K562 (cell line): ENCODE results near the gene MRPL40. TPM values are rescaled to one million over a fixed set of nuclear protein-coding genes. Genes with fewer than 3 reads are reported as not detected.
A peak's percentile ranks its signal among the peaks of the same experiment; 100 is the strongest.

ENCODE experiments used
- DMBX1 ChIP-seq: fragments of 250-450 bp; sonication (Bioruptor Pico); IDR thresholded peaks from 2 replicates; pipeline ENCODE4 v1.8.0; 2022; ENCODE audit warnings: inconsistent platforms, mild to moderate bottlenecking, moderate library complexity, borderline replicate concordance
- JUND ChIP-seq, 2 experiments: IDR thresholded peaks; 2 replicates in 1 of 2; 3 replicates in 1 of 2; pipeline ENCODE4 v1.6.1; 2011; ENCODE audit warnings: borderline replicate concordance in 2 of 2, low read depth in 2 of 2, low read length in 2 of 2, improper control_type of control experiment in 1 of 2, missing biosample characterization in 1 of 2, missing genetic modification characterization in 1 of 2, missing genetic modification reagents in 1 of 2
- KDM5B ChIP-seq: fragments of 200-600 bp; sonication (generic); IDR thresholded peaks from 2 replicates; pipeline ENCODE4 v1.6.1; 2012; ENCODE audit warnings: low read depth, mild to moderate bottlenecking, moderate library complexity, low read length, control low read depth, inconsistent platforms; ENCODE audit not compliant: insufficient replicate concordance
- MECOM ChIP-seq: fragments of 250-450 bp; sonication (Bioruptor Pico); IDR thresholded peaks from 2 replicates; pipeline ENCODE4 v1.8.0; 2022; ENCODE audit warnings: inconsistent platforms
- RHOXF2B ChIP-seq: fragments of 250-450 bp; sonication (Bioruptor Pico); conservative IDR thresholded peaks from 2 replicates; pipeline ENCODE4 v1.5.1; 2021
- SPI1 ChIP-seq: IDR thresholded peaks from 2 replicates; pipeline ENCODE4 v1.6.1; 2011; ENCODE audit warnings: low read depth, low read length, control low read depth, borderline replicate concordance
- TSC22D4 ChIP-seq: fragments of 450-650 bp; IDR thresholded peaks from 2 replicates; pipeline ENCODE4 v1.6.1; 2016; ENCODE audit warnings: missing genetic modification characterization, missing biosample characterization, control low read depth
- ZBTB11 ChIP-seq, 3 experiments: fragments of 200-800 bp in 1 of 3; fragments of 250-450 bp in 1 of 3; fragments of 450-650 bp in 1 of 3; sonication (Bioruptor Pico) in 1 of 3; sonication (Bioruptor generic) in 1 of 3; formaldehyde crosslinking in 1 of 3; IDR thresholded peaks; 2 replicates each; pipeline versions ENCODE4 v1.6.1 to v1.8.0; 2016 to 2022; ENCODE audit warnings: mild to moderate bottlenecking in 2 of 3, missing genetic modification characterization in 2 of 3, missing compliant biosample characterization in 1 of 3, moderate library complexity in 1 of 3
- polyA plus RNA-seq, 8 experiments: library from polyadenylated mRNA; depleted of rRNA in 4 of 8; stranded (reverse) in 5 of 8; unstranded in 3 of 8; fragments of >200 nt; fragmentation: Nextera tagmentation in 2 of 8; fragmentation: Illumina TruSeq in 1 of 8; extraction: Ambion mirVana in 2 of 8; extraction: Trizol in 1 of 8; gene quantifications; 2 replicates each; pipeline versions ENCODE4 v1.2.1 to v1.2.3, GENCODE V29; 2011 to 2014; ENCODE audit warnings: inconsistent platforms in 1 of 8, missing spikeins in 1 of 8
- total RNA-seq, 7 experiments: library from RNA; depleted of rRNA in 6 of 7; stranded (reverse); fragments of >200 nt in 6 of 7; fragmentation: Illumina TruSeq in 2 of 7; extraction: Trizol in 2 of 7; gene quantifications; 2 replicates each; pipeline versions ENCODE4 v1.2.1 to v1.2.3, GENCODE V29; 2011 to 2021; ENCODE audit warnings: low replicate concordance in 1 of 7
- TF ChIP-seq, protein P1 (sequence below): fragments of 450-650 bp; IDR thresholded peaks from 2 replicates; pipeline ENCODE4 v1.6.1; 2016
- TF ChIP-seq, protein P2 (sequence below): fragments of 450-650 bp; IDR thresholded peaks from 2 replicates; pipeline ENCODE4 v1.6.1; 2016; ENCODE audit warnings: low read depth, mild to moderate bottlenecking, moderate library complexity
- TF ChIP-seq, protein P3 (sequence below): sonication (generic); formaldehyde crosslinking; IDR thresholded peaks from 2 replicates; pipeline ENCODE4 v1.8.1; 2023; ENCODE audit warnings: mild to moderate bottlenecking, missing genetic modification reagents, moderate library complexity

Gene MRPL40
- total and polyA plus RNA-seq, 9 of the 15 experiments (the other 6 are each of a cell fraction or from before 2014, with no cell fraction given): 132 to 652 (median 208) TPM

DNA sequence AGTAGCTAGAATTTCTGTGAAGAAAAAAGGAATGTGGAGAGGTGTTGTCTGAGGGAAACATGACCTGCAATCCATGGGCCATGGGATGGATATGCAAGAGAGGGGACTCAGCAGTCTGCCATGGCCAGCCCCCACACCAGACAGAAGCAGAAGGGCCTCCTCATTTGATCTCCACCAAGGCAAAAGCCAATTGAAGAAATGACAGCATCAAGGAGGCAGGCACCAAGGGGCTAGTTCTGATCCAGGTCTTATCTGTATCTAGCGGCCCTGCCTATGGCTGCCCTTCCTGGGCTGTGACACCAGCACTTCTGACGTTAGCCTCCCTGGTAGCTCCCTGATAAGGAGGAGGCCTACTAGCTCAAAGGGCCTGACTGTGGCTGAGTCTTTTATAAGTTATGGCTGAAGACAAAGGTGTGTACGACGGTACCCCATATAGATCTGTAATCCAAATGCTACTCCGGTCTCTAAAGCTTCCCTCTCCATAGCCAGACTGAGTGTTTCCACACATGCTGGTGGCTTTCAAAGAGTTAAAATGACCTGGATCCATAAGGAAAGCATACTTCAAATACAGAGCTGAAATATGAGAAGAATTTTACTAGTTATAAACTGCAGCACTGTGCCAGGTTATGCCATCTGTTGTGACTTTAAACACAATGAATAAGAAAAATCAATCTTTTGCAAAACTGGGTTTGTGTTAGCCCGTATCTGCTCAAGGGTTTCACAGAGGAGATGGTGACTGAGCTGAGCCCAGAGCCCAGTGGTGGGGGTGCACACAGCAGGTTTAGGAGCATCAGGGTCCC is 35.2 kb upstream of the MRPL40 start (continued):
- TF ChIP-seq, protein P1, sequence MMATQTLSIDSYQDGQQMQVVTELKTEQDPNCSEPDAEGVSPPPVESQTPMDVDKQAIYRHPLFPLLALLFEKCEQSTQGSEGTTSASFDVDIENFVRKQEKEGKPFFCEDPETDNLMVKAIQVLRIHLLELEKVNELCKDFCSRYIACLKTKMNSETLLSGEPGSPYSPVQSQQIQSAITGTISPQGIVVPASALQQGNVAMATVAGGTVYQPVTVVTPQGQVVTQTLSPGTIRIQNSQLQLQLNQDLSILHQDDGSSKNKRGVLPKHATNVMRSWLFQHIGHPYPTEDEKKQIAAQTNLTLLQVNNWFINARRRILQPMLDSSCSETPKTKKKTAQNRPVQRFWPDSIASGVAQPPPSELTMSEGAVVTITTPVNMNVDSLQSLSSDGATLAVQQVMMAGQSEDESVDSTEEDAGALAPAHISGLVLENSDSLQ: peak; percentile 89
- TF ChIP-seq KDM5B (peak; percentile 39), RHOXF2B (CRISPR knock-in tag) (0 out of 2 replicates have a peak, but pooled peaks have one; percentile 16), MECOM (CRISPR knock-in tag) (peak; percentile 58; the same call in 1 of the 2 replicates), SPI1 (no peak), JUND (IDR thresholded peaks at IDR 0.05; ENCODE audit: borderline replicate concordance, low read depth, low read length) (peak; percentile 98), JUND (tag; IDR thresholded peaks at IDR 0.05; ENCODE audit: borderline replicate concordance, low read depth, low read length) (no peak), DMBX1 (CRISPR knock-in tag) (peak; percentile 94), TSC22D4 (tag) (peak; percentile 96; the same call in 1 of the 2 replicates), ZBTB11 (CRISPR knock-in tag; IDR thresholded peaks at IDR 0.05) (peak in 1 of 3 experiments; percentile 93; a peak in 3 of 6 replicates)
- TF ChIP-seq, protein P2, sequence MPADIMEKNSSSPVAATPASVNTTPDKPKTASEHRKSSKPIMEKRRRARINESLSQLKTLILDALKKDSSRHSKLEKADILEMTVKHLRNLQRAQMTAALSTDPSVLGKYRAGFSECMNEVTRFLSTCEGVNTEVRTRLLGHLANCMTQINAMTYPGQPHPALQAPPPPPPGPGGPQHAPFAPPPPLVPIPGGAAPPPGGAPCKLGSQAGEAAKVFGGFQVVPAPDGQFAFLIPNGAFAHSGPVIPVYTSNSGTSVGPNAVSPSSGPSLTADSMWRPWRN: peak; percentile 13; the same call in 1 of the 2 replicates
- TF ChIP-seq, protein P3, sequence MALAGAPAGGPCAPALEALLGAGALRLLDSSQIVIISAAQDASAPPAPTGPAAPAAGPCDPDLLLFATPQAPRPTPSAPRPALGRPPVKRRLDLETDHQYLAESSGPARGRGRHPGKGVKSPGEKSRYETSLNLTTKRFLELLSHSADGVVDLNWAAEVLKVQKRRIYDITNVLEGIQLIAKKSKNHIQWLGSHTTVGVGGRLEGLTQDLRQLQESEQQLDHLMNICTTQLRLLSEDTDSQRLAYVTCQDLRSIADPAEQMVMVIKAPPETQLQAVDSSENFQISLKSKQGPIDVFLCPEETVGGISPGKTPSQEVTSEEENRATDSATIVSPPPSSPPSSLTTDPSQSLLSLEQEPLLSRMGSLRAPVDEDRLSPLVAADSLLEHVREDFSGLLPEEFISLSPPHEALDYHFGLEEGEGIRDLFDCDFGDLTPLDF: peak; percentile 75; the same call in 1 of the 2 replicates
